WTC11 (cell line): ENCODE data around the gene KSR2. TPM values are rescaled to one million over a fixed set of nuclear protein-coding genes. Genes with fewer than 3 reads are reported as not detected.

Experiments used
- ATAC-seq: fragments of 200-7000 bp; cut with Tn5 transposase; 2 replicates; pipeline ENCODE4 v1.10.0; 2021; ENCODE audit warnings: mild to moderate bottlenecking, moderate library complexity
- CTCF ChIA-PET: fragments of 300-600 bp; sonication (Branson Sonifier 250); formaldehyde crosslinking; loops from one replicate; lab custom pipeline; 2021; ENCODE audit warnings: antibody characterized with exemption; lab: Charles Lee
- POLR2A ChIA-PET: fragments of 350-600 bp; sonication (Branson Sonifier 250); formaldehyde crosslinking; loops from one replicate; lab custom pipeline; 2021; ENCODE audit warnings: antibody characterized with exemption; lab: Charles Lee
- DNase-seq: peaks from one replicate; pipeline ENCODE4 v3.0.0; 2021; ENCODE audit warnings: low spot score
- H3K27ac Mint-ChIP-seq: 2 replicates; pipeline ENCODE4 v1.8.0; 2021; ENCODE audit warnings: mixed read lengths
- H3K27me3 Mint-ChIP-seq: 2 replicates; pipeline ENCODE4 v1.8.0; 2021; ENCODE audit warnings: low read depth, mild to moderate bottlenecking, moderate library complexity, mixed read lengths
- H3K36me3 Mint-ChIP-seq: 2 replicates; pipeline ENCODE4 v1.8.0; 2021; ENCODE audit warnings: mixed read lengths
- H3K4me1 Mint-ChIP-seq: 2 replicates; pipeline ENCODE4 v1.8.0; 2022; ENCODE audit warnings: mixed read lengths
- H3K4me3 Mint-ChIP-seq: 2 replicates; pipeline ENCODE4 v1.8.0; 2021; ENCODE audit warnings: mild to moderate bottlenecking, moderate library complexity, mixed read lengths
- H3K9me3 Mint-ChIP-seq: 2 replicates; pipeline ENCODE4 v1.8.0; 2021; ENCODE audit warnings: mixed read lengths
- ATF1 ChIP-seq: sonication (generic); formaldehyde crosslinking; IDR thresholded peaks from 2 replicates; pipeline ENCODE4 v1.8.1; 2023; ENCODE audit warnings: mild to moderate bottlenecking, moderate library complexity, missing genetic modification reagents
- CDX4 ChIP-seq: fragments of 250-450 bp; sonication (Bioruptor Pico); IDR thresholded peaks from 2 replicates; pipeline ENCODE4 v1.9.0; 2021; ENCODE audit warnings: moderate library complexity, mild to moderate bottlenecking, inconsistent platforms, borderline replicate concordance
- E2F4 ChIP-seq: sonication (generic); formaldehyde crosslinking; IDR thresholded peaks from 2 replicates; pipeline ENCODE4 v1.8.1; 2022; ENCODE audit warnings: low read depth, mild to moderate bottlenecking, moderate library complexity, missing genetic modification reagents, borderline replicate concordance
- ELF4 ChIP-seq: sonication (generic); formaldehyde crosslinking; IDR thresholded peaks from 2 replicates; pipeline ENCODE4 v1.8.1; 2022; ENCODE audit warnings: low read depth, mild to moderate bottlenecking, moderate library complexity, missing genetic modification reagents
- ESRRA ChIP-seq: sonication (generic); formaldehyde crosslinking; IDR thresholded peaks from 2 replicates; pipeline ENCODE4 v1.8.1; 2022; ENCODE audit warnings: mild to moderate bottlenecking, missing genetic modification reagents, borderline replicate concordance
- GRHL2 ChIP-seq: fragments of 250-450 bp; sonication (Bioruptor Pico); IDR thresholded peaks from 2 replicates; pipeline ENCODE4 v1.8.0; 2022; ENCODE audit warnings: mild to moderate bottlenecking, moderate library complexity; ENCODE audit not compliant: insufficient replicate concordance, severe bottlenecking
- JAZF1 ChIP-seq: fragments of 250-450 bp; sonication (Bioruptor Pico); IDR thresholded peaks from 2 replicates; pipeline ENCODE4 v1.9.0; 2021; ENCODE audit warnings: moderate library complexity, mild to moderate bottlenecking, inconsistent platforms
- MXD4 ChIP-seq: fragments of 250-450 bp; sonication (Bioruptor Pico); IDR thresholded peaks from 2 replicates; pipeline ENCODE4 v1.8.0; 2021; ENCODE audit warnings: mild to moderate bottlenecking, moderate library complexity, borderline replicate concordance
- NR3C1 ChIP-seq: sonication (generic); formaldehyde crosslinking; conservative IDR thresholded peaks from 2 replicates; pipeline ENCODE4 v1.8.1; 2023; ENCODE audit warnings: low read depth, mild to moderate bottlenecking, missing genetic modification reagents
- PRDM15 ChIP-seq: sonication (generic); formaldehyde crosslinking; IDR thresholded peaks from 2 replicates; pipeline ENCODE4 v1.8.0; 2022; ENCODE audit warnings: missing genetic modification reagents
- TEAD1 ChIP-seq: sonication (generic); formaldehyde crosslinking; IDR thresholded peaks from 2 replicates; pipeline ENCODE4 v1.8.0; 2022; ENCODE audit warnings: mild to moderate bottlenecking, missing genetic modification reagents
- TP53 ChIP-seq: sonication (generic); formaldehyde crosslinking; IDR thresholded peaks from 2 replicates; pipeline ENCODE4 v1.8.1; 2023; ENCODE audit warnings: mild to moderate bottlenecking, missing genetic modification reagents
- ZNF219 ChIP-seq: sonication (generic); formaldehyde crosslinking; IDR thresholded peaks from 2 replicates; pipeline ENCODE4 v1.8.0; 2023; ENCODE audit warnings: missing genetic modification reagents, mild to moderate bottlenecking, borderline replicate concordance
- ZNF396 ChIP-seq: fragments of 250-450 bp; sonication (Bioruptor Pico); IDR thresholded peaks from 2 replicates; pipeline ENCODE4 v1.8.0; 2021; ENCODE audit warnings: mild to moderate bottlenecking, moderate library complexity, borderline replicate concordance
- ZNF425 ChIP-seq: fragments of 250-450 bp; sonication (Bioruptor Pico); conservative IDR thresholded peaks from 2 replicates; pipeline ENCODE4 v1.9.0; 2021; ENCODE audit warnings: mild to moderate bottlenecking
- ZSCAN18 ChIP-seq: fragments of 250-450 bp; sonication (Bioruptor Pico); IDR thresholded peaks from 2 replicates; pipeline ENCODE4 v2.1.2; 2022; ENCODE audit warnings: mild to moderate bottlenecking, moderate library complexity
- total RNA-seq: library from RNA; stranded (reverse); gene quantifications from 3 replicates; pipeline ENCODE4 v1.2.3, GENCODE V29; 2021

Gene KSR2
- total RNA-seq, 1 experiment from 2014 or later, result 2.4 TPM

GRCh38 chr12:117914686-117915085, 54.1 kb downstream of the KSR2 start (continued):
- TF ChIP-seq MXD4 (CRISPR knock-in tag) (no peak), ESRRA (CRISPR knock-in tag) (no peak), E2F4 (CRISPR knock-in tag) (no peak), TEAD1 (no peak), ELF4 (no peak), ZNF425 (CRISPR knock-in tag) (no peak), CDX4 (CRISPR knock-in tag) (no peak), ZNF396 (CRISPR knock-in tag) (no peak), PRDM15 (no peak)
- TF ChIP-seq, all 79 proteins: peak for 0

GRCh38 chr12:117912756-117913155, 56.0 kb downstream of the KSR2 start:
- H3K4me3 Mint-ChIP-seq, result no peak overlapping the region
- no peak for ATAC-seq
- H3K27me3 Mint-ChIP-seq, result no peaks in the 10 kb centered on the region
- DNase-seq, result no peak
- H3K9me3 Mint-ChIP-seq, result peaks cover 16% of the 10 kb centered on the region
- H3K4me1 Mint-ChIP-seq, result no peaks in the 10 kb centered on the region
- ChIA-PET POLR2A (no interaction called here), CTCF (no interaction called here)
- TF ChIP-seq GRHL2 (no peak), ATF1 (CRISPR knock-in tag) (no peak), CDX4 (CRISPR knock-in tag) (no peak), ZSCAN18 (CRISPR knock-in tag) (no peak), NR3C1 (CRISPR knock-in tag) (no peak), JAZF1 (CRISPR knock-in tag) (no peak), ZNF219 (no peak), TP53 (no peak)
- no peak overlapping the region for H3K27ac Mint-ChIP-seq
- no peaks in the 10 kb centered on the region; the same call in 1 of the 2 replicates for H3K36me3 Mint-ChIP-seq
